Central memory CD8-positive, alpha-beta T cell (primary cell): ENCODE measurements around the gene NDRG4.
A peak's percentile ranks its signal among the peaks of the same experiment; 100 is the strongest.

Experiments
- ATAC-seq: fragments of 150-1000 bp; cut with Tn5 transposase; replicated peaks from 2 replicates; pipeline ENCODE4 v1.10.0; 2022; ENCODE audit warnings: mild to moderate bottlenecking, moderate FRiP score, moderate number of reproducible peaks; ENCODE audit not compliant: poor library complexity, severe bottlenecking; ENCODE audit errors: extremely low read depth
- DNase-seq, 2 donors: peaks; one replicate each; pipeline ENCODE4 v3.0.0; 2021; ENCODE audit warnings: low spot score in 2 of 2
- H3K27ac Mint-ChIP-seq: one replicate; pipeline ENCODE4 v1.8.0; 2022; ENCODE audit warnings: low read depth, mild to moderate bottlenecking, moderate library complexity, mixed read lengths
- H3K27me3 Mint-ChIP-seq: one replicate; pipeline ENCODE4 v1.8.0; 2022; ENCODE audit warnings: mixed read lengths
- H3K36me3 Mint-ChIP-seq: one replicate; pipeline ENCODE4 v1.8.0; 2022; ENCODE audit warnings: mild to moderate bottlenecking, moderate library complexity, mixed read lengths; ENCODE audit not compliant: insufficient read depth
- H3K4me1 Mint-ChIP-seq: one replicate; pipeline ENCODE4 v1.8.0; 2022; ENCODE audit warnings: mixed read lengths
- H3K4me3 Mint-ChIP-seq: one replicate; pipeline ENCODE4 v1.8.0; 2022; ENCODE audit warnings: mild to moderate bottlenecking, moderate library complexity, mixed read lengths
- H3K9me3 Mint-ChIP-seq: one replicate; pipeline ENCODE4 v1.8.0; 2022; ENCODE audit warnings: mixed read lengths

NDRG4 gene

DNA sequence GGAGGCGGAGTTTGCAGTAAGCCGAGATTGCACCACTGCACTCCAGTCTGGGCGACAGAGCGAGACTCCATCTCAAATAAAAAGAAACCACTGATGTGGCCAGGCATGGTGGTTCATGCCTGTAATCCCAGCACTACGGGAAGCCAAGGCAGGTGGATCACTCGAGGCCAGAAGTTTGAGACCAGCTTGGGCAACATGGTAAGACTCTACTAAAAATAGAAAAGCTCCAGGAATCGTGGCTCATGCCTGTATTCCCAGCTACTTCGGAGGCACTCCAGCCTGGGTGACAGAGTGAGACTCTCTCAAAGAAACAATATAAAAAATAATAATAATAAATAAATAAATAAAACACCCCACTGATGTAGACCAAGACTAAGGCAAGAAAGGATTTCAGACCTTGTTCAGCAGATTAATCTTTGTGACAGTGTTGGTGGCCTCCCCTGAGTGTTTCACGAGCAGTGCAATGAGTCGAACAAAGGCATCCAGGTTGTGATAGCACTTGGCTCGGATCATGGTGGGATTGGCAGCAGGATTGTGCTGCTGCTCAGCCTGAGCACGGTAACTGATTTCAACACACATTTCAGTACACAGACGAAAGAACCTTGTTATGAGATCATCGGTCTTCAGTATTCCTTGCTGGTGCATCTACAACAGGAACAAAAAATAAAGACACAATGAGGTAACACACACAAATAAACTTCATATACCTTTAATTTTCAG, 34.0 kb downstream of the NDRG4 start:
- peaks cover 5% of the 10 kb centered on the region for H3K4me1 Mint-ChIP-seq
- no peaks in the 10 kb centered on the region for H3K27me3 Mint-ChIP-seq
- H3K4me3 Mint-ChIP-seq, result no peak overlapping the region
- ATAC-seq, result no peak
- no peak for DNase-seq
- H3K9me3 Mint-ChIP-seq, result no peaks in the 10 kb centered on the region
- no peak overlapping the region for H3K27ac Mint-ChIP-seq
- peaks cover 92% of the 10 kb centered on the region for H3K36me3 Mint-ChIP-seq

DNA sequence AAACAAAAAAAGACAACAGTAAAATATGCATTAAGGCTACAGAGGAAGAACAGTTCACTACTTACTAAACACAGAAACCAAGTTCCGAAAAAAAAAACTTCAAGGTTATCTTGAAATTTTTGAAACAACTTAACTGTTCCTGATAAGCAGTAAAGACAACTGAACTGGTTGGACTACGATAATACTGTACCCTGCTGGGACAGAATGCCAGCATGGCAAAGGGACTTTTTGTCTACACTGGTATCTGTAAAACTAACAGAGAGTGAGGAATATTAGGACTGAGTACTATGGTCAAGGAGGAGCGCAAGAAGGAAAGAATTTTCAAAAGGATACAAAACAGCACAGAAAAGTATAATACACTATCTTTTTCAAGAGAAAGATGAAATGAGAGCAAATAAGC, 35.2 kb downstream of the NDRG4 start:
- no peak for ATAC-seq
- Mint-ChIP-seq H3K4me1 (peaks cover 5% of the 10 kb centered on the region), H3K36me3 (peaks cover 91% of the 10 kb centered on the region)

DNA sequence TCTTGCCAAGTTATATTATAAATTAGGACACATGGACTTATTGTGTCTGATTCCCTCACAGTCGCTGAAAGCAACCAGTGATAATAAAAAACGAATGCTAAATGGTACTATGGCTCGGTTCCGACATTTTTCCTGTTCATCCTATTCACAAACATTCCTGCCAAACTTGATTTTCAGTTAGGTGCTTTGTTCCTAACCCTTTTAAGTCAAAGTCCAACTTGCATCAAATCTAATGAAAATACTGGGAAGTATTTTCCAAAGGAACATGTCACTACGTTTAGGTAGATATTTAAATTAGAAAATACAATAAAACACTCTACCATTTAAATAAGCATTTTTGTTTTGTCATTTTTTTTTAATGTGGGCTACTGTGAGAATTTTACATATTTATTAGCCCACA, 36.3 kb downstream of the NDRG4 start:
- Mint-ChIP-seq H3K9me3 (no peaks in the 10 kb centered on the region), H3K27me3 (no peaks in the 10 kb centered on the region), H3K36me3 (peaks cover 87% of the 10 kb centered on the region), H3K4me3 (no peak overlapping the region), H3K4me1 (peaks cover 5% of the 10 kb centered on the region), H3K27ac (no peak overlapping the region)
- DNase-seq, result no peak
- no peak for ATAC-seq

More for the DNA sequence above, 35.2 kb downstream of the NDRG4 start:
- H3K4me3 Mint-ChIP-seq, result no peak overlapping the region
- H3K9me3 Mint-ChIP-seq, result no peaks in the 10 kb centered on the region
- H3K27ac Mint-ChIP-seq, result peak overlapping the region; percentile 42
- H3K27me3 Mint-ChIP-seq, result no peaks in the 10 kb centered on the region
- DNase-seq, result no peak

DNA sequence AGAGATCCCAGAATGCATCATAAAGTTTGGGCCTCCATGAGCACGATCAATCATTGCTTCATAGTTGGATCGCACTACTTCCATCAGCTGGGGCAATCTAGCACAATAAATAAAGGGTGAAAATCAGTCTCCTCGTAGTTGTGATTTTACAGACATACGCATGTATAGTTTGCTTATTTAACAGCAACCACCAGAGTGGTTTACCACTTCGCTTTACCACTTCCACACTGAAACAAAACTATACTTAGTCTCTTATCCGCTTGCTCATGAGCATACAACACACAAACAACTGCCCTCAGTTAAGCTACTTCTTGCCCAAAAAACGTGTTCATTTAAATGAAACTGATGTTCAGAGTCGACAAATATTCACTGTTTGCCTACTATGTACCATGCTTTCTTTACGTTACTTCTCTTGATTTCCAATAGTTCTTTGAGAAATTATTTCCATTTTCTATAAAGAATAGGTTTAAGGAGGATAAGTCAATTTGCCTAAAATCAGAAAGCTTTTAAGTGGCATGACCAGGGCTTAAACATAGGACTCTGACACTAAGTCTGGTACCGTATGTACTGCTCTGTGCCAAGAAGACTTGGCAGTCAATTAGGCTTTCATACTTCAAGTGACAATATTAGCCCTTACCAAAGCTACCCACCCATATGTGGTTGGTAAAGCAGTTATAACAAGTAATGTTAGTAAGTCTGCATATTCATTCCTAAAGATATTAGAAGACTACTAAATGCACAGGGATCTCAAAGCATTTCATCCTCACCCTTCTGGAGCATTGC, 37.4 kb downstream of the NDRG4 start:
- Mint-ChIP-seq H3K4me3 (no peak overlapping the region), H3K9me3 (no peaks in the 10 kb centered on the region), H3K27ac (peak overlapping the region; percentile 16), H3K4me1 (peaks cover 5% of the 10 kb centered on the region), H3K27me3 (no peaks in the 10 kb centered on the region), H3K36me3 (peaks cover 89% of the 10 kb centered on the region)
- DNase-seq (no peak), ATAC-seq (no peak)

DNA sequence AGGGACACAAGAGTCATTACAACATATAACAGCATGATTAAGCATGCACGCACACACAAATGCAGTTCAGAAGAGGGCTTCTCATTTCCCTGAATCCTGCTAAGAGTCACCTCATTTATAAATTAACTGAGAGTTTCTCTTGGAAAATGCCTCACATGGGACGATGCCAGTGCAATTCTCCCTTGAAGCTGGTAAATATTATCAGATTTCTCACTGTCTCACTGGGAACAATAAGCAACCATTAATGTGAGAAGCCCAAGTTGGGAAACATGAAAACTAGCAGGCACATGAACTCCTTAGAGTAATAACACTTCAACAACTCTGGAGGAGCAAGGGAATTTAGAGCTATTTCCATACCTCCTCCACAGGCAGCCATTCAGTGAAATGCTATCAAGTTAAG, 41.8 kb downstream of the NDRG4 start:
- Mint-ChIP-seq H3K36me3 (peaks cover 79% of the 10 kb centered on the region), H3K4me3 (no peak overlapping the region), H3K4me1 (peaks cover 5% of the 10 kb centered on the region), H3K27me3 (no peaks in the 10 kb centered on the region), H3K27ac (no peak overlapping the region), H3K9me3 (no peaks in the 10 kb centered on the region)
- DNase-seq (no peak), ATAC-seq (no peak)

DNA sequence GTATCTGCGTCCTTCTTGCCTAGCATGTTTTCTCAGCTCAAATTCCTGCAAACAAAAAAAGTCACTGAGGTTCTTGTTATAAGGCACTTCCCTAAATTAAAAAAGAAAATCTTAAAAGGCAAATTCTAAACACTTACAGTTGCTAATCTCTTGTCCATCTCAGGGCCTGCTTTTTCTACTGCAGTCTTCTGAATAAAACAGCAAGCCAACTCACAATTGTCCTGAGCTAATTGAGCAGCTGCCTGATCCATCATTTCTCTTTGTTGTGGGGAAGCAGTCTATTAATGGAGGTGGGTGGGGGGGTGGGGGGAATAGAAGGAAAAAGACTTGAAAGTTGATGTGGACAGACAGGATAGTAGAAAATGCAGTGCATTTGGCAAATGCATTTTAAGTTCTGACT, 42.3 kb downstream of the NDRG4 start:
- Mint-ChIP-seq H3K4me3 (no peak overlapping the region), H3K27me3 (no peaks in the 10 kb centered on the region), H3K4me1 (peaks cover 6% of the 10 kb centered on the region), H3K36me3 (peaks cover 79% of the 10 kb centered on the region), H3K9me3 (no peaks in the 10 kb centered on the region), H3K27ac (no peak overlapping the region)
- DNase-seq, result no peak
- ATAC-seq, result no peak

DNA sequence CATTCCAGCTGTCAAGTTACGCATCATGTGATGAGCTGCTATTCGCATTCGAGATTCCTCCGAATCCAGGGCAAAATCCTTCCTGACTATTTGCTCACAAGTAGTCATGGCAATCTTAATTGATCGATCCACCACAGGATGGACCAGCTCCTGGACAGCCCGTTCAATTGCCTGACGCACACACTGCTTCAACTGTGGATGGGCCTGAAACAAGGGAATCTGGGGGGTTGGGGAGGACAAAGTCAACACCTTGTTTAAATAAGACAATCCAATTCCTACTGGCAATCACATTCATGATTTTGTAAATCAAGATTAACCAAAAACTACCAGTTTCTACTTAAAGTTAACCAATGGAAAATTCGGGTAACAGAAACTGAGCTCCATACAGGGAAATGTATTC, 43.7 kb downstream of the NDRG4 start:
- no peaks in the 10 kb centered on the region for H3K27me3 Mint-ChIP-seq
- no peak overlapping the region for H3K4me3 Mint-ChIP-seq
- ATAC-seq (no peak), DNase-seq (no peak)
- H3K9me3 Mint-ChIP-seq, result no peaks in the 10 kb centered on the region
- H3K4me1 Mint-ChIP-seq, result peaks cover 7% of the 10 kb centered on the region
- H3K36me3 Mint-ChIP-seq, result peaks cover 76% of the 10 kb centered on the region
- no peak overlapping the region for H3K27ac Mint-ChIP-seq

DNA sequence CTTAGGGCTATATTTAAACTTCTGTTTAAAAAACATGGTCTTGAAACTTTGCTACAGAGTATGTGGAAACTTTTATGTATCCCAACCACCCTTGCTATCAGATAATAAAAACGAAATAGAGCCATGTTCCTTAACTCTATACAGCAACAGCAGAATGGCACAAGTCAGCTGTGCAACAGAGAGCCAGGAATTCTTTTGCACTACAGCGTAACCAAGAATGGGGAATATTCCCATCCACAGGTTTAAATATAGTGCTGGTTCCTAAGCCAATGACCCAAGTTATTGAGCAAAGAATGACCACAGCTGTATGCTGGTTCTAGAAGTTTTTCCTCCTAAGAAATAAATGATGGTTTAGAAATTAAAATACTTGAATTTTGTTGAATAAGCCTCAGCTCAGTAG, 48.4 kb downstream of the NDRG4 start:
- H3K4me1 Mint-ChIP-seq, result peaks cover 7% of the 10 kb centered on the region
- H3K27me3 Mint-ChIP-seq, result no peaks in the 10 kb centered on the region
- H3K27ac Mint-ChIP-seq, result no peak overlapping the region
- DNase-seq, result no peak
- H3K9me3 Mint-ChIP-seq, result no peaks in the 10 kb centered on the region
- H3K4me3 Mint-ChIP-seq, result no peak overlapping the region
- H3K36me3 Mint-ChIP-seq, result peaks cover 80% of the 10 kb centered on the region
- ATAC-seq, result no peak

DNA sequence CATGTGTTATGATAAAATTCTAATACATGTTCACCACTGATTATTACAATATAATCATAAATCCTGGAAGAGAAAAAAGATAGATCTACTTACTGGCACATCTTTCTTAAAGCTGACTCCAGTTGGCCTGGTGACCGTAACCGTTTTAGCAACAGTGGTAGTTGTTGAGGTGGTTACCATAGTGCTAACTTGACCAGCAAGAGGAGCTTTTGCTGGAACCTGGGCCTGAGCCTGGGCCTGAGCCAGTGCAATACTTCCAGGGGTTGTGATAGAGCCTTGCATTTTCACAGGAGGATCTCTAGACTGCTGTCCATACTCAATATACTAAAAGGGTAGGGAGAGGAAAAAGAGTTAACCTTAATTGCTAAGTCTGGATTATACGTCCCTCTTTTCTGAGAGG, 51.6 kb downstream of the NDRG4 start:
- H3K9me3 Mint-ChIP-seq, result no peaks in the 10 kb centered on the region
- peaks cover 83% of the 10 kb centered on the region for H3K36me3 Mint-ChIP-seq
- no peak overlapping the region for H3K4me3 Mint-ChIP-seq
- H3K27me3 Mint-ChIP-seq, result no peaks in the 10 kb centered on the region
- DNase-seq, result no peak
- no peak for ATAC-seq
- H3K27ac Mint-ChIP-seq, result no peak overlapping the region
- peaks cover 7% of the 10 kb centered on the region for H3K4me1 Mint-ChIP-seq

DNA sequence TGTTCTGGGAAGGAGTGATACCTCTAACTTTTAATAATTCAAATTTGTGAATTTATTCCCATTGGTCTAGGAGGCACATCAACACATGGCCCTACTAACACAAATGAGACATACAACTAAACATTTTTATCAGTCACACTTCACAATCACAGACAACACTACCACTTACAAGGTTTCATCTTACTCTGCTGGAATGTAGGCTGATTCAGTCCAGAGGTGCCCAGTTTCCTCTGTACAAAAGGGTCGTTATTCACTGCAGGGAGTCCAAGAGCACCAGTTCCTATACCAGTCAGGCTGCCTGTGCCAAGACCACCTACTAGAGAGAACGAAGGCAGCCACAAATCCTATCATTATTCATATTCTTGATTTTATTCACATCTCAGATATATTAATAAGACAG, 56.7 kb downstream of the NDRG4 start:
- peak overlapping the region; percentile 65 for H3K27ac Mint-ChIP-seq
- H3K36me3 Mint-ChIP-seq, result peaks cover 68% of the 10 kb centered on the region
- H3K4me1 Mint-ChIP-seq, result no peaks in the 10 kb centered on the region
- no peaks in the 10 kb centered on the region for H3K9me3 Mint-ChIP-seq
- DNase-seq, result no peak
- H3K4me3 Mint-ChIP-seq, result no peak overlapping the region
- ATAC-seq, result no peak
- no peaks in the 10 kb centered on the region for H3K27me3 Mint-ChIP-seq
